Activated gamma-delta T cell treated with anti-CD3 and anti-CD28 coated beads, Interleukin-2, amount 50 U/mL, for 16 hours (primary cell): ENCODE measurements around the gene KDM4C.

Experiments
- DNase-seq: peaks from one replicate; pipeline ENCODE4 v3.0.0-alpha.2; 2020; ENCODE audit warnings: low read depth

KDM4C gene

DNA sequence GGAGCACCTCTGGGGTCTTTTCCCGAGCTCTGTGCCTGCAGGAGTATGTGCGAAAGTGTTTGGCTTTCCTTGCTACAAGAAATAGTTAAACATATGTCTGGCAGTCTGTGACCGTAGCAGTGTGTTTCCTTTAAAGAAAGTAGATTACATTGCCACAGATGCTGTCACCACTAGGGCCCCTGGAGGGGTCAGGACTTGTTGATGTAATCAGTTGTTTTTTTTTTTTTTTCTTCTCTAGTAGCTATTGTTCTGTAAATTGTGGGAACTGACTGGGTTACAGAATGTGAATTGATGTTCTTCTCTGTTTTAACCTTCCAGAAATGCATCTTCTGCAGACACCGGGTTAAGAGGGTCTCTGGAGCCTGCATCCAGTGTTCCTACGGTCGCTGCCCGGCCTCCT is 345.6 kb downstream of the KDM4C start:
- DNase-seq, result no peak

DNA sequence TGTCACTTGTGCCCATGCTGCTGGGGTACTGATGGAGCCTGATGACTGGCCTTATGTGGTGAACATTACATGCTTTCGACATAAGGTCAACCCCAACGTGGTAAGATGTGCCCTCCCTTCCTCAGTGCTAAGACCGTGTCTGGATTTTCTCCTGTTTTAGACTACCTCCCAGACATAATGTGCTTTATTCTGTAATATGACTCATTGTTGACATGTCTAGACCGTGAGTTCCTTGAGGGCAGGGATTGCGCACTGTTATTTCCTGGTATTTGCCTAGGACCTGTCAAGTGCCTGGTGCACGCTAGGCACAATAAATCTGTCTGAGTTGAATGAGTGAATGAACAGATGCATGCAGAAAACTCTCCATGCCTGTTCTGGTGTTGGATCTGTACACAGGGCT is 346.0 kb downstream of the KDM4C start:
- DNase-seq, result no peak

DNA sequence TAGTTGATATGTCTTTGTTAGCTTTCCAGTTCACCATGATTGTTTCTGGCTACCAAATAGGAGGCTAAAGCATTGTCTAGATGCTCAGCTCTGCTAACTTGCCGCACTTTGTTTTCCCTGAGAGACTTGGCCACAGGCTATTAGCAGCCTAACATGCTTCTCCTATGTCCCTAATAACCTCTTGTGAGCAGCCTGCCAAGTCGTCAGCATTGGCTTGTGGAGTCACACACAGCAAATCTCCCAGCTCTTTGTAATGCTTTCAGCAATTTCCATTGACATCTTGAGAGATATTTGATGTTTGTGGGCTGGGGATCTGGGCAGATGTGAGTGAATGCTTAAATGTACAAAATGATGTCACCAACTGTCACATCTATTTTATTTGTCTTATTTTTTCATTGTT is 346.9 kb downstream of the KDM4C start:
- DNase-seq, result no peak

DNA sequence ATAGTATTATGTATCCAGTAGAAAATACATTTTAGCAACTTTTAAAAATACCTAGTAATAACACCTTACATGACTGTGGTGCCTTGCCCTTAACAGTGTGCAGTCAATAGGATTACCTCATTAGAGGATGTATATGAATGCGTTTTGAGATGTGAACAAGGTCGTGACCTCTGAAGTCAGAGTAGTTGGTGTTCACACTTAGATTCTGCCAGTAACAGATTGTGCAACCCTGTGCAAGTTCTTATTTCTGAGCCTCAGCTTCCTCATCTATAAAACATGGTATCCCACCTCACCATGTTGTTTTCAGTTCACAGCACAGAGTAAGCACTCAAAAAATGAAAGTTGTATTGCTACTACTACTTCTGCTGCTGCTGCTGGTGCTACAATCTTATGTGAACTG is 347.3 kb downstream of the KDM4C start:
- no peak for DNase-seq

DNA sequence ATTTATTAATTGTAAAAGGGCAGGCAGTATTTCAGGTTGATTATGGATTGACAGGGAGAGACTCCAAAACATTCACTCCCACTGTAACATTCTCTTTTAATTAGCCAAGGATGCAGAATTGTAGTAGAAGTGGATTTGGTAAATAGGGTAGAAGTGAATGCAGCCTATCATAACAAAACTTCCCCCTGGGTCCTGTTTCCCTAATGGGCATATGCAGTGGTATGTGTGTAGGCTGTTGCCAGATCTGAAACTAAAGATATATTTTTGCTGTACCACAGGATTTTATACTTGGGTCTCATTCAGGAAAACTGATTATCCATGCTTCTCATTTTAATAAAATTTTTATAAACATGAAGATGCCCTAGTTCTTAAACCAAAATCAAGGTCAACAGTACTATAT is 351.2 kb downstream of the KDM4C start:
- DNase-seq, result no peak

DNA sequence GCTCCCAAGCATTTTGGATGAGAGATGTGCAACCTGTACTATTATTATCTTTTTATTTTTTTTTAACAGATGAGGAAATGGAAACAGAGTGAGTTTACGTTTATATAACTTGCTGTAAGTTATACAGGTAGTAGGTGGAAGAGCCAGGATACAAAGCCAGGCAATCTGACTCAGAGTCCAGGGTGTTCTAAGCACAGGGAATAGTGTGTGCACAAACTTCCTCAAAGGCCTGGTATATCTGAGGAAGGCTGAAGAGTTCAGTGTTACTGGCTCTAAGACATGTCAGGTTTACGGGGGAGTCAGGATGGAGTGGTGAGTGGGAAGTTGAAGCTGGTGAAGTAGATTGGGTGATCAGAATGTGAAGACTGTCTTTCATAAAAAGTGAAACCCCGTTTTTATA is 353.6 kb downstream of the KDM4C start:
- DNase-seq, result no peak

DNA sequence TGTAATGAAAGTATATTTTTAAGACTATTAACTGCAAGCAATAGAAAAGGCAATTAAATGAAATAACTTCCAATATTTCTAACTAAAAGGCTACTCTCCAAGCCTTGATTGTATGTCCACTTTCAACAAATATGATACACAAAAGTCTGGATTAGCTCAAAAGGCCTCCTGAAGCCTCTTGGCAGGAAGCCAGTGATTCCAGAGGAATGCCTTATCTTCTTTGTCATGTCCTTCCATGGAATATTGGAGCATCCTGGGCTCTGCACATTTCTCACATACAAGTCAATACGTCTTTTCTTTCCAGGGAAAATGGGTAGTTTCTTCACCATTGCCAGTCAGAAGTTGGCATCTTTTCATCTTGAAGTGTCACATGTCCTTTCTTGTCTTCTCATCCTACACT is 357.8 kb downstream of the KDM4C start:
- DNase-seq, result no peak

DNA sequence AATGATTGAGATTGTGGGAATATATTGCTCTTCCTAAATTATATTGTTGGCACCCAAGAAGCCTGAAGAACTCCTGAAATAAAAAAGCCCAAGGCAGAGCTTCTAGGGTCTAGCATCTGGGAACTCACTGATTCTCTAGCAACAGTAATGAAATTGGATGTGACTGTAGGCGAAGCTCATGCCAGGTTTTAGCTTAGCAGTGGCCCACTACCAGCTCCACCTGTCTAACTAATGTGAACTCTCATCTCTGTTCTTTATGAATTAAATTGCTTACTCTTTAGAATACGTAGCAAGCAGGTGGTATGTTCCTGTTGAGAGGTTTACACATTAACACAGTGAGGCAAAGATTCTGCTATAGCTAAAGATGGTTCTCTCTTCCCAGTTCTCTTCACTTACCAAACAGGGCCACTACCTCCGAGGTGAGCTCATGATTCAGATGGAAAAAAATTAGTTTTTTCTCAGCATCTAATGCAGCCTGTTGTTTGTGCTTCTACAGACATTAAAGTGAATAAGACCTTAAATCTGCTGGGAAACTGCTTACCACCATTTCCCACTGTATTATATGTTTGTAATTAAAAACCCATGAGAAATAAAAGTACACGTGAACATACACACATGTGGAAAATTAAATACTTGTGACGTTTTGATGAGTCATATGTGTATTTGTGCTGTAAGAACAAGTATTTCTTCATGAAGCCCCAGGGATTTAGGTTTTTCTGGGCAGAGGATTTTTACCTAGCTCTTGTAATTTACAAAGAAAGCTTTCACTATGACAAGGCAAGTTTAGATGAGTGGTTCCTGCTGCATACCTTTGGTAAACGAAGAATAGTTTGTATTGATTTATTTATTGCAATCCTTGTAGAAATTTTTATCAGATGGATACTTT is 360.1 kb downstream of the KDM4C start:
- DNase-seq, result no peak

DNA sequence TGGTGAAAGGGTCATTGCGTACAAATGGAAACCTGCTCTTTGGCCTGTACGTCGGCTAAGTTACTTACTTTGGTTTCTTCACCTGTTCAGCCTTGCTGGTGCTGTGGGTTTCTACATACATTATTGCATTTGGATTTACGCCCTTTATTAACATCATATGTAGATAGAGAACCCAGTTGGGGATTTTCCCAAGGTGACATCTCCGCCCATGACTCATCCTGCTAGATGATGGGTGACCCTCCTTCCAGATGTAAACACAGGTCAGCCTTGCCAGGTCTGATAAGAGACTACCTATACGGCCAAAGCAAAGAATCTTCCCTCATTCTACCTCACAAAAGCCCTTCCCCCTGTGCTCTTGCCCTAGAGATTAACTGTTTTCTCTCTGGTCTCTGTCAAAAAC is 360.9 kb downstream of the KDM4C start:
- no peak for DNase-seq

DNA sequence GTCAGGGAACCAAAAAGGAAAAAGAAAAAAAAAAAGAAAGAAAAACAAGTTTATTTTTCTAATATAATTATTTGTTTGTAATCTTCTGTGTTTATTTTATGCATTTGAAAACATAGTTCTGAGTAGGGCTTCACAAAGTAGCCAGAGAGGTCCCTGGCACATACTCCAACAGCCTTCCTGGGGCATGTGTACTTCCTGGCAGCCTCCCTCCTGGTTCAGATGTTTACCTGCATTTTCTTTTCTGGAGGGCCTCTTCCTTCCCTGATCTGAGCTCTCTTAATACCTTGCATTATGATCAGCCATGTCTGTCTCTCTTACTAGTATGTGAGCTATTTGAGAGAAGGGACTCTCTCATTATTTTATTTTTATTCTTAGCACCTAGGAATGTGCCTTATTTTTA is 361.8 kb downstream of the KDM4C start:
- no peak for DNase-seq

DNA sequence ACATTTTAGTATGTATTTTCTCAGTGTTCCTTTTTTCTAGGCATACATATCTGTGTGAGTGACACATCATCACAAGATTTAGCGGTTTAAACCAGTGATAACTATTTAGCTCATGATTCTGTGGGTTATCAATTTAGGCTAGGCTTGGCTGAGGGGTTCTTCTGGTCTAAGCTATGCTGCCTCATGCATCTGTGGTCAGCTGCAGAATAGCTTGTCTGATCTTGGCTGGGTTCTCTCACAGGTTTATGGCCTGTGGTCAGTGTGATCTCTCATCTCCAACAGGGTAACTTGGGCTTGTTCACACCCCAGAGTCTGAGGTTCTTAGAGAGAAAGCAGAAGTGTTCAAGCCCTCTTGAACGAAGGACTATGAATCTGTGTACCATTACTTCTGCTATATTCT is 363.3 kb downstream of the KDM4C start:
- no peak for DNase-seq

DNA sequence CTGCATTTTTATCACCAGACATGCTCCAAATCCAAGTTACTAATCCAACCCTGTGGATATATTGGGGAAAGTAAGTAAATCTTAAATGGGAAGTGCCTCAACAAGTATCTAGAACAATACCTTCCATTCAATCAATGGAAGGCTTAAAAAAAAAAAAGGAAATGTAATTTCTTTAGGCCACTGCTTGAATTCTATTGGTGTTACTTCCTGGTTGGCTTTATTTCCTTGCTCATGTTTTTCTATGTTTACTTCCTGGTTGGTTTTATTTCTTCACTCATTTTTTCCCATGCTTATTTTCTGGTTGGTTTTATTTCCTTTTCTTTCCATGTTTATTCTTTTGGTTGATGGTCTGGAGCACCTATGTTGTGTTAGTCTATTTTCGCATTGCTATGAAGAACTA is 363.9 kb downstream of the KDM4C start:
- no peak for DNase-seq

DNA sequence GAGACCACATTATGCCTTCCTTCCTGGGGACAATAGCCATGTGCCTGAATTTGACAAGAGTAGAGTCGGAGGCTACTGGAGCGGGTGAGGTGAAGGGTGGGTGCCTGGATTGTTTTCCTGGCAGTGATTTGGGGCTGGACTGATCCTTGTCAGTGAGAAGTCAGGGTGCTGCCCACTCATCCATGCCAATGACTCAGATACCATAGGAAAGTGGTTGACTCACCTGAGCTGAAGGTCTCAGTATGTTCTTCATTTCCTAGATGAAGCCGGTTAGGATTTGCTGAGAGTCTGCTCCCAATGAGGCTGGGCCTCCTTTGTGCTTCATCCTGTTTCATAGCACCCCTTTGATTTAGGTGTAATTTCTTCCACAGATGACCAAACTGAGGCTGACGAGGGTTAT is 366.0 kb downstream of the KDM4C start:
- DNase-seq, result no peak

DNA sequence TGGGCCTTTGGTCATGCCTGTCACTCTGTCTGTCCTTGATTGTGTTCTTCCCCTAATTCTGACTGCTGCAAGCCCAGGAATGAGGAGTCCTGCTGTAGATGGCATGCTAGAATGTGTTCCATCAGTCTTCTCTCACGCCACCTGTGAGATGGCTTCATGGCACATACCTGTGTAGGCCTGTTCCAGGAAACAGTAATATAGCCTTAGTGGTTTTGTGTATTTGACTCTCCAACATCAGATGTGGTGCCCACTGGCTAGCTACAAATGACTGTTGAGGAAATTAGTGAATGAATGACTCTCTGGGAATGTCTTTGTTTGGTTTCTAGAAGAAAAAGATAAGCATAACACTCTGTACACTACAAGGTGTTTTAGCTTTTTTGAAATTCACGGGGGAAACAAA is 367.5 kb downstream of the KDM4C start:
- no peak for DNase-seq

DNA sequence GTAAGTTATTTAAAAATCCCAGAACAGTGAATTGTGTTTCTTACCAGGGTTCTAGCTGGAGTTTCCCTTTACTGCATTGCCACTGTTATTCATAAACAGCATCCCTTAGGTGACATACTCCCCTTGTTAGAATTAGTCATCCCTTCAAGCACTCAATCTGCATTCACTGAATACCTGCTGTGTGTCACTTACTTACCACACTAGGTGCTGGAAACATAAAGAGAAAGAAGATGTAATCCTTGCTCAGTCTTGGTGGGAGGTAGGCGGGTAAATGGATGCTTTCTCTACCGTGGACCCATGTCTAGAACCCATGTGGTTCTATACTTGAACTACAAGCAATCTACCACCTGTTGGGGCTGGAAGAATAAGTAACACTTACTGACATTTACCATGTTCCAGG is 371.6 kb downstream of the KDM4C start:
- no peak for DNase-seq

DNA sequence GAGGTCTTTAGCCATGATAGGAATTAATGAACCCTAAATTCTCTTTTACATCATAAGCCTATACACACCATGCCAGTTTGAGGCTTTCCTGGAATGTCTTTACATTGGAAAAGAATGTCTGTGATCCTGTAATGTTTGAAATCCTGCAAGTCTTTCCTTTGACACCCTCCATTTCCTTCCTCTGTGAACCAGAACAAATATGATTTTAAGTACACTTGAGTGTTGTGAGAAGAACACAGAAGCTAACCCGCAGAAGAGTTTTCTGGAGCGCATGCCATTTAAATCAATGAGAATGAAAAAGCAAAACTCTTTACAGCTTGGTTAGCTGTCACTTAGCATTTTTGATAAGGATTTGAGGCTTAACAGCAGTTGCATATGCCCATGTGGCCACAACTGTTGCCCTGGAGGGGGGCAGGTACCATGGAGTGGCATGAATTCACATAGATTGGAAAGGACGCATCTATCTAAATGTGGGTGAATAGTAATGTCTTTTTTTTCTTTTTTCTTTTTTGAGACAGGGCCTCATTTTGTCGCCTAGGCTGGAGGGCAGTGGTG is 372.6 kb downstream of the KDM4C start:
- DNase-seq, result no peak

DNA sequence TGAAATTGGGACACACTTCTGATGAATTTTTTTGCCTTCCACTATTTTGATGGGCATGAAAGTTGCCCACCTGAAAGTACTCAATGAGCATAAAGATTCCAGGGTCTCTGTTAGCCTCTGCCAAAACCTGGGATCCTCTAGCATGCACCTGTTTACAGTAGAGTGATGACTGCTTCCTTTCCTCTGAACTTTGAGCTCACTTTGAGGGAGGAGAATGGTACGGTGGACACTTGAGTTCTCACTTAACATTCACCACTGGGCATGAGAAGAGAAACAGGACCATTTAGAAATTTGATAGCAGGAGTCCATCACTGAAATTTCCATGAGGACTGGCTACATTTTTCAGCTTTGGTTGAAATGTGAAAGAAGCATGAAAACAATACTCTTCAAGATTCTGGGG is 374.8 kb downstream of the KDM4C start:
- no peak for DNase-seq

DNA sequence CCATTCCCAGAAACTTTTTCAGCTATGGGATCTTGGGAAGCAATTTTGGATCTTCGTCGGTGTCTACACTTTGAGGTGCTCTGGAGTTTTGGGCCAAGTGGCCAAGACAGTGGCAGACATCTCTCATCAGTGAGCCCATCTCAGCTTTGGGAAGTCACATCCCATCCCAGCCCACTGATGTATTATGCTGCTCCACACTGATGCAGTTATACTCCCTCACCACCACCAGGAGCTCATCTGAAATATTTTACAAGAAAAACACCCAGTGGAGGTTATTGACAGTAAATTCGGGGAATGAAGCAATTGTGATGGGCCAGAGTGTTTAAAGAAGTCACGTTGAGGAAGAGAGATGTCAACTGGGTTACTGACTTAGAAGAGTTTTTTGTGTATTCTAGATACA is 378.0 kb downstream of the KDM4C start:
- DNase-seq, result no peak

DNA sequence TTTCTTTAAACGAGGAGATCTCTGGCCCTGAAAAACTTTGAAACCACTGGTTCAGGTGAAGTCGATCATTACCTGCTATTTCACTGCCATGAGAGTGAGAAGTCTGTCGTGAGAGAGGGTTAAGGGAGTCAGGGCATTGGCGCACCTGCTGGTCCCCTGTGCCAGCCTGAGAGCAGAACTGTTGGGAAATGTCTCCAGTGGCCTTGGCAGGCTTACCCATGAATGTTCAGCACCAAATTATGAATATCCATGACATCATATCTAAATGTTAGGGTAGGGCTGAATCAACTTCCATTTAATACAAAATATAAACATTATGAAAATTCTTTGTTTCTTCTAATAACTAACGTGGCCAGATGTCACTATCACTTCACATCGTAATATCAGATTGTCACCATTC is 379.3 kb downstream of the KDM4C start:
- no peak for DNase-seq

DNA sequence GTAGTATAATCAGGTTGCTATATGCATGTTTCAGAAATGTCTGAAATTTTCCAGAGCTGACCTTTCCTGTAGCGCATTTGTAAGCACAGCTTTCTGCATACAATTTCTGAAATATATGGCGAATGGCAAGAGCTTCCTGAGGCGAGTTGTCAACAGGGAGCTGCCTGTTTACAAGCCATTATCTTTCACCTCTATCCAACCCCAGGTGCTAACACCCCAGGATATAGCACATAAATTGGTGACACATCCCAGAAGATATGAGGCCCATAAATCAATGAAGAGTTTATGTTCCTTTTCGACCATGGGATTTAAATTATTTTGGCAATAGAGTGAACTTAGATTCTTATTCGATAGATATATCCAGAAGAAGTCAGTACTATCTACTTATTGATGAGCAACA is 379.8 kb downstream of the KDM4C start:
- DNase-seq, result no peak

DNA sequence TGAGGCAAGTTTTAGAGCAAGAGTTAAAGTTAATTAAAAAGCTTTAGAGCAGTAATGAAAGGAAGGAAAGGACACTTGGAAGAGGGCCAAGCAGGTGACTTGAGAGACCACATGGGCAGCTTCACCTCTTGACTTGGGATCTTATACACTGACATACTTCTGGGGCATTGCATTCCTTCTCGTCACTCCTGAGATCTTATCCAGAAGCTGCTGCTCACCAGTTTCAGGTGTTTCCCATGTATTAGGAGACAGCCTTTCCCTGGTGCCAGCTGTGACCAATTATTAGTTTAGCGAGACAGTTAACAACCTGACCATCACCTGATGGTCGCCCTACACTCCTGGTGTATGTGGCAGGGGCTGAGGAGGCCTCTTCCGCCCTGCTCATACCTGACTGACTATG is 382.1 kb downstream of the KDM4C start:
- DNase-seq, result no peak

DNA sequence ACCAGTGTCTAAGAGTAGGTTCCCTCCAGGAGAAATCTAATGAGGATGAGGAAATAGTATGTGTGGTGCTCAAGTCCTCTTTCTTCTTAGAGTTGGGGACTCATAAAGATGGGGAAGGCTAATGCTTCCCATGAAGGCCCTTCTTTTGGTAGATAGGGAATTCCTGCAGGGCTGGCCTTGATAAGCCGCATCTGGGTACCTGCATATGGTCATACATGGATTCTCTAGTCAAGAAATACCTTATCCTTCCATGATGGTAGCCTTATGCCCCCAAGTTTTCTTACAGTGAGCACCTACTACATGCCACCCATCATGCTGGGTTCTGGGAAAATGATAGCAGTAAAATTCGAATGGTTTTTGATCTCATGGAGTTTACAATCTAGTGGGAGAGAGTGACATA is 382.6 kb downstream of the KDM4C start:
- no peak for DNase-seq

DNA sequence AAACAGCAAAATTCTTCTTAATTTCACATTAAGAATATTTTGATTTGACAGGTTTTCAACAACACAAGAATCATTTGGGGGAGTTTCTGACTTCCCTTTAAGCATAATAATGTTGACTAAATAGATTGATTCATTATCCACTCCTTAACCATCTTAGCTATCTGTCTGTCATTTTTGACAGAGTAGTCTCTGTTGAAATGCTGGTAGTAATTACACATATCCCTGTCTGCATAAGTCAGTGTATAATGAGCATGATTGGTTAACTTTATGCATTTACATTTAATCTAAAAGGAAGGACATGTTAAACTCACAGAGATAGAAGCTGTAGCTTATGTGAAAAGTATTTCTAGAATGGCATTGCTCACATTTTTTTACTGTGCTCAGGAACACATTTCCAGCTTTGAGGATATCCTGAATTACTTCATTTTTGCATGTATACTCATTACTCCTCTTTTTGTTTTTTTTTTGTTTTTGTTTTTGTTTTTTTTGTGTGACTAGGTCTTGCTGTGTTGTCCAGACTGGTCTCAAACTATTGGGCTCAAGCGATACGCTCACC is 385.9 kb downstream of the KDM4C start:
- DNase-seq, result no peak
